Endothelial cell of umbilical vein (primary cell): ENCODE results near the gene OCIAD1. TPM values are rescaled to one million over a fixed set of nuclear protein-coding genes. Genes with fewer than 3 reads are reported as not detected.

Source experiments
- BruUV-seq: library from RNA; stranded (reverse); fragments of 400-500 nt; replicated peaks from 2 replicates; lab custom pipeline; 2021; lab: Mats Ljungman, UMichigan
- CTCF ChIA-PET: fragments of 300-600, 350-600 bp; sonication (Branson Sonifier 250); formaldehyde crosslinking; loops from one replicate; lab custom pipeline; 2021; ENCODE audit warnings: antibody characterized with exemption, inconsistent platforms; lab: Charles Lee
- POLR2A ChIA-PET: fragments of 300-600, 350-600 bp; sonication (Branson Sonifier 250); formaldehyde crosslinking; loops from one replicate; lab custom pipeline; 2021; ENCODE audit warnings: antibody characterized with exemption, inconsistent platforms; lab: Charles Lee
- DNase-seq: peaks from one replicate; pipeline ENCODE4 v3.0.0-alpha.2; 2011; ENCODE audit warnings: low read depth, low spot score
- FAIRE-seq: peaks from 2 replicates; lab custom pipeline; 2011; peaks lifted over from hg19 to GRCh38; lab: Jason Lieb, UNC
- H2AFZ ChIP-seq: 2 replicates; pipeline ENCODE4 v1.6.0; 2012; ENCODE audit warnings: low read depth, low read length, control low read depth, inconsistent platforms
- H3K27ac ChIP-seq: 2 replicates; pipeline ENCODE4 v1.5.1; 2011; ENCODE audit warnings: low read depth, mild to moderate bottlenecking, control low read depth, low read length, moderate library complexity; ENCODE audit not compliant: insufficient read depth
- H3K27me3 ChIP-seq, 2 experiments: 2 replicates each; pipeline versions ENCODE4 v1.6.0 to v1.6.1; 2011; ENCODE audit warnings: low read length in 2 of 2, mixed read lengths in 1 of 2; ENCODE audit not compliant: control insufficient read depth in 2 of 2, insufficient read depth in 2 of 2
- H3K36me3 ChIP-seq, 2 experiments: 2 replicates in 1 of 2; 3 replicates in 1 of 2; pipeline ENCODE4 v1.5.1; 2011; ENCODE audit warnings: low read length in 2 of 2, mild to moderate bottlenecking in 1 of 2, moderate library complexity in 1 of 2; ENCODE audit not compliant: control insufficient read depth in 2 of 2, insufficient read depth in 2 of 2; ENCODE audit errors: extremely low read depth in 1 of 2
- H3K4me1 ChIP-seq: 3 replicates; pipeline ENCODE4 v1.5.1; 2011; ENCODE audit warnings: mild to moderate bottlenecking, low read length; ENCODE audit not compliant: control insufficient read depth, insufficient read depth; ENCODE audit errors: extremely low read depth
- H3K4me2 ChIP-seq: 2 replicates; pipeline ENCODE4 v1.6.1; 2011; ENCODE audit warnings: low read length, control low read depth, mixed read lengths; ENCODE audit not compliant: insufficient read depth
- H3K4me3 ChIP-seq, 3 experiments: fragments of 200-600 bp in 1 of 3; sonication (generic), shearing (Covaris generic) in 1 of 3; replicated peaks in 1 of 3; 2 replicates each; pipeline ENCODE4 v1.5.1; 2011 to 2016; ENCODE audit warnings: control low read depth in 3 of 3, low read length in 3 of 3, mild to moderate bottlenecking in 2 of 3, inconsistent platforms in 1 of 3, low read depth in 1 of 3, moderate library complexity in 1 of 3; ENCODE audit not compliant: insufficient read depth in 1 of 3
- H3K79me2 ChIP-seq: 2 replicates; pipeline ENCODE4 v1.6.0; 2012; ENCODE audit warnings: low read length, inconsistent platforms; ENCODE audit not compliant: control insufficient read depth, insufficient read depth
- H3K9ac ChIP-seq: replicated peaks from 2 replicates; pipeline ENCODE3; 2011; ENCODE audit warnings: low read length, control low read depth; ENCODE audit not compliant: insufficient read depth; ENCODE audit errors: extremely low read depth
- H3K9me1 ChIP-seq: replicated peaks from 3 replicates; pipeline ENCODE4 v1.6.0; 2011; ENCODE audit warnings: mild to moderate bottlenecking, low read length; ENCODE audit not compliant: control insufficient read depth, insufficient read depth; ENCODE audit errors: extremely low read depth
- H3K9me3 ChIP-seq: replicated peaks from 2 replicates; pipeline ENCODE4 v1.5.1; 2012; ENCODE audit warnings: low read length, inconsistent platforms; ENCODE audit not compliant: control insufficient read depth, insufficient read depth
- H4K20me1 ChIP-seq: replicated peaks from 2 replicates; pipeline ENCODE3; 2011; ENCODE audit warnings: mild to moderate bottlenecking, low read length; ENCODE audit not compliant: control insufficient read depth, insufficient read depth; ENCODE audit errors: extremely low read depth
- EZH2 ChIP-seq: IDR thresholded peaks from 2 replicates; pipeline ENCODE4 v1.6.1; 2012; ENCODE audit warnings: borderline replicate concordance, low read depth, mild to moderate bottlenecking, moderate library complexity, low read length, inconsistent platforms; ENCODE audit not compliant: severe bottlenecking
- FOS ChIP-seq: IDR thresholded peaks from 2 replicates; pipeline ENCODE4 v1.6.1; 2011; ENCODE audit warnings: mild to moderate bottlenecking, low read length, moderate library complexity, borderline replicate concordance; ENCODE audit not compliant: insufficient read depth
- JUN ChIP-seq: IDR thresholded peaks from 2 replicates; pipeline ENCODE4 v1.6.1; 2011; ENCODE audit warnings: borderline replicate concordance, low read depth; ENCODE audit not compliant: insufficient read length, insufficient read depth
- MAX ChIP-seq: IDR thresholded peaks from 2 replicates; pipeline ENCODE4 v1.6.1; 2011; ENCODE audit not compliant: insufficient read depth, insufficient read length
- MYC ChIP-seq: IDR thresholded peaks from one replicate; pipeline ENCODE4 v1.6.1; 2011; ENCODE audit warnings: mild to moderate bottlenecking, low read depth, low read length
- POLR2A ChIP-seq: IDR thresholded peaks from 2 replicates; pipeline ENCODE4 v1.6.1; 2012; ENCODE audit warnings: low read depth, mild to moderate bottlenecking, control low read depth, low read length
- POLR2AphosphoS5 ChIP-seq: IDR thresholded peaks from 2 replicates; pipeline ENCODE4 v1.6.1; 2012; ENCODE audit warnings: low read depth, mild to moderate bottlenecking, control low read depth, low read length, moderate library complexity; ENCODE audit not compliant: insufficient read depth
- dilution Hi-C: fragments of 300-500 bp; cut with MboI; formaldehyde crosslinking; loops from one replicate; pipeline ENCODE4 v1.15.0; 2019; ENCODE audit warnings: low sequenced_read_pairs; ENCODE audit not compliant: extremely low pct_ligation_motif_present
- intact Hi-C: fragments of 100-400 bp; cut with micrococcal nuclease; formaldehyde crosslinking; loops from one replicate; pipeline ENCODE4 v1.10.0; 2022
- polyA plus RNA-seq, 4 experiments: library from polyadenylated mRNA; depleted of rRNA in 3 of 4; stranded (reverse) in 3 of 4; unstranded in 1 of 4; fragments of >200 nt; gene quantifications; 2 replicates each; pipeline versions ENCODE4 v1.2.1 to v1.2.3, GENCODE V29; 2011 to 2012; ENCODE audit warnings: missing spikeins in 1 of 4
- total RNA-seq: library from RNA; stranded (reverse); gene quantifications from 2 replicates; pipeline ENCODE4 v1.2.3, GENCODE V29; 2021

OCIAD1 gene
- total and polyA plus RNA-seq, 2 donors (not counting 3 experiments of a cell fraction or from before 2014, with no cell fraction given), result 81.7 to 101 TPM

- no peak overlapping the region for H3K4me3 ChIP-seq
- peak overlapping the region; percentile 10 for H3K27ac ChIP-seq
- TF ChIP-seq POLR2A (no peak), FOS (no peak), MYC (no peak), MAX (no peak), JUN (no peak), EZH2 (no peak)
- ChIA-PET CTCF (no interaction called here), POLR2A (no interaction called here)
- no peak for DNase-seq
- peak overlapping the region; percentile 25 for H3K4me2 ChIP-seq
- H2AFZ ChIP-seq, result no peak overlapping the region
- no peaks in the 10 kb centered on the region for H3K9me3 ChIP-seq
- no peaks in the 10 kb centered on the region for H4K20me1 ChIP-seq
- BruUV-seq, result no TSS peak
- H3K36me3 ChIP-seq, result peaks cover 7 to 22% of the 10 kb centered on the region in 2 experiments
- no peaks in the 10 kb centered on the region for H3K27me3 ChIP-seq
- H3K9ac ChIP-seq, result no peak overlapping the region
- no peaks in the 10 kb centered on the region for H3K9me1 ChIP-seq
- peaks cover 19% of the 10 kb centered on the region for H3K4me1 ChIP-seq
- peaks cover 10% of the 10 kb centered on the region for H3K79me2 ChIP-seq
- intact Hi-C loops (loop anchor here (2.0 kb wide), 1 partner anchor 69 kb away; the partner anchor contains the start of gene OCIAD1), dilution Hi-C loops (no loop called here)
- FAIRE-seq, result no peak
These were observed 68.5 kb downstream of the OCIAD1 start for GRCh38 chr4:48899432-48899749.

- H3K4me3 ChIP-seq, result no peak overlapping the region
- peaks cover 7 to 22% of the 10 kb centered on the region in 2 experiments for H3K36me3 ChIP-seq
- H3K9ac ChIP-seq, result no peak overlapping the region
- H3K4me1 ChIP-seq, result peaks cover 21% of the 10 kb centered on the region
- H3K9me3 ChIP-seq, result no peaks in the 10 kb centered on the region
- intact Hi-C loops, result loop anchor here (2.0 to 5.0 kb wide), 2 partner anchors 42 to 69 kb away; partner anchors contain the start of gene OCIAD1
- TF ChIP-seq MYC (no peak), POLR2AphosphoS5 (no peak), MAX (no peak), EZH2 (no peak)
- H3K4me2 ChIP-seq, result peak overlapping the region; percentile 25
- dilution Hi-C loops, result no loop called here
- FAIRE-seq (peak; percentile 28), DNase-seq (peak; percentile 25)
- ChIA-PET POLR2A (no interaction called here), CTCF (interaction anchor here (0.6 to 0.9 kb wide), 2 partner anchors 9 to 60 kb away, joined by 3 to 4 read pairs; no protein-coding TSS in a partner anchor)
- no peaks in the 10 kb centered on the region for H3K9me1 ChIP-seq
- no peak overlapping the region for H2AFZ ChIP-seq
- H3K79me2 ChIP-seq, result peaks cover 15% of the 10 kb centered on the region
- H4K20me1 ChIP-seq, result no peaks in the 10 kb centered on the region
- H3K27ac ChIP-seq, result peak overlapping the region; percentile 10
- no peaks in the 10 kb centered on the region for H3K27me3 ChIP-seq
- no TSS peak for BruUV-seq
These were observed 69.1 kb downstream of the OCIAD1 start for GRCh38 chr4:48899950-48900349.
